Vagina (tissue), 2 donors: ENCODE results near the gene KCNJ15. TPM values are rescaled to one million over a fixed set of nuclear protein-coding genes. Genes with fewer than 3 reads are reported as not detected.

Experiments
- DNase-seq, 2 donors: peaks; one replicate each; pipeline ENCODE4 v3.0.0-alpha.2; 2017; ENCODE audit errors: extremely low spot score in 2 of 2
- H3K27ac ChIP-seq: fragments of 200-600 bp; sonication (generic); one replicate; pipeline ENCODE4 v1.5.1; 2019
- H3K27me3 ChIP-seq: fragments of 200-600 bp; sonication (generic); one replicate; pipeline ENCODE4 v1.5.1; 2019
- H3K36me3 ChIP-seq, 2 donors: fragments of 200-600 bp; sonication (generic); one replicate each; pipeline ENCODE4 v1.5.1; 2017 to 2019
- H3K4me1 ChIP-seq: fragments of 200-600 bp; sonication (generic); one replicate; pipeline ENCODE4 v1.5.1; 2019
- H3K4me3 ChIP-seq, 2 donors: fragments of 200-600 bp; sonication (generic); 1 replicate in 1 of 2; 2 replicates in 1 of 2; pipeline ENCODE4 v1.5.1; 2016 to 2019
- H3K9me3 ChIP-seq: fragments of 200-600 bp; sonication (generic); one replicate; pipeline ENCODE4 v1.5.1; 2019
- POLR2A ChIP-seq, 2 donors: fragments of 450-650 bp; IDR thresholded peaks; one replicate each; pipeline ENCODE4 v1.6.1; 2017; ENCODE audit warnings: antibody characterized with exemption in 2 of 2, mild to moderate bottlenecking in 2 of 2, moderate library complexity in 2 of 2
- POLR2AphosphoS5 ChIP-seq, 2 donors: sonication (generic); formaldehyde crosslinking; IDR thresholded peaks; one replicate each; pipeline ENCODE4 v1.9.0; 2017; ENCODE audit warnings: antibody characterized with exemption in 2 of 2, mild to moderate bottlenecking in 2 of 2, low read depth in 1 of 2; ENCODE audit not compliant: insufficient read depth in 1 of 2
- intact Hi-C: fragments of 100-400 bp; cut with DNase I; formaldehyde crosslinking; loops from one replicate; pipeline ENCODE4 v1.15.1; 2023
- total RNA-seq: library from RNA; depleted of rRNA; stranded (reverse); fragments of >200 nt; gene quantifications from one replicate; pipeline ENCODE4 v1.2.3, GENCODE V29; 2016
- TF ChIP-seq, protein P1 (sequence below), 3 experiments: fragments of 450-650 bp in 2 of 3; fragments of 200-600 bp in 1 of 3; sonication (generic) in 1 of 3; IDR thresholded peaks; one replicate each; pipeline ENCODE4 v1.5.1; 2017 to 2019; ENCODE audit warnings: antibody characterized with exemption in 3 of 3, mild to moderate bottlenecking in 2 of 3, moderate library complexity in 2 of 3

Gene KCNJ15
- total RNA-seq, 1 donor from 2014 or later = 12.3 TPM

DNA sequence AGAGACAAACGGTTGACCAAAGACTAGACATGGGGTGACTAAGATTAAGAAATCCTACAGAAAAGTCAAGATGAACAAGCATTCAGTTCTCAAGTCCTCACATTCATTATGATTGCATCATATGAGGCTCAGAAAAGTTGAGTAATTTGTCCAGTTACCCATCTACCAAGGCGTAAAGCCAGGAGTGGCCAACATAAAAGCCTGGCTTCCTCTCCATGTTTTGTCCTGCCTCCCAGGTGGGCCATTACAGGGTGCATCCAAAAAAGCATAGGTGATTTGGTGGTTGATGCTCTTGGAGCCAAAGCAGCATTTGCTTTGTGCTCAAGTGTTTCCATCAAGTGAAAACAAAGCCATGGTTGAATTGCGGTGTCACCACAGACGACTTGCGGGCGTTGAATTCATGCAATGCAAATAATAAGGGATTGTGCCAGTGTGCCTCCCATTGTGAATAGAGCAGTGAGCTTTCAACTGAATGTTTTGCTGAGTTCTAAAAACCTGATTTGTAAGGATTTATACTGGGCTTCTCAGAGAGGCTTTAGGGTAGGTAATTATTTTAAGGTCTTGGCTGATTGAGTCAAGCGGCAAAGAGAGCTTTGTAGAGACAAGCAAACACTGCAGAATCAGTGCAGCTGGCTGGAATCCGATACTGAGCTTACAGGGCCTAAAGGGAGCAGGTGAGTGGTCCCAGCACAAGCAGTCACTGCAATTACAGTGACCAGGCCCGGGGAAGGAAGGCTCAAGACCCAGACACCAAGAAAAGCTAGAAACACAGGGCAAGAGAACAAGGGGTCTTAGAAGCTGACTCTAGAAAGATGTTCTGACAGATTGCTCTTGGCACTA, 54.1 kb downstream of the KCNJ15 start:
- H3K36me3 ChIP-seq = no peaks in the 10 kb centered on the region
- intact Hi-C loops = no loop called here
- no peak for DNase-seq
- TF ChIP-seq, protein P1, sequence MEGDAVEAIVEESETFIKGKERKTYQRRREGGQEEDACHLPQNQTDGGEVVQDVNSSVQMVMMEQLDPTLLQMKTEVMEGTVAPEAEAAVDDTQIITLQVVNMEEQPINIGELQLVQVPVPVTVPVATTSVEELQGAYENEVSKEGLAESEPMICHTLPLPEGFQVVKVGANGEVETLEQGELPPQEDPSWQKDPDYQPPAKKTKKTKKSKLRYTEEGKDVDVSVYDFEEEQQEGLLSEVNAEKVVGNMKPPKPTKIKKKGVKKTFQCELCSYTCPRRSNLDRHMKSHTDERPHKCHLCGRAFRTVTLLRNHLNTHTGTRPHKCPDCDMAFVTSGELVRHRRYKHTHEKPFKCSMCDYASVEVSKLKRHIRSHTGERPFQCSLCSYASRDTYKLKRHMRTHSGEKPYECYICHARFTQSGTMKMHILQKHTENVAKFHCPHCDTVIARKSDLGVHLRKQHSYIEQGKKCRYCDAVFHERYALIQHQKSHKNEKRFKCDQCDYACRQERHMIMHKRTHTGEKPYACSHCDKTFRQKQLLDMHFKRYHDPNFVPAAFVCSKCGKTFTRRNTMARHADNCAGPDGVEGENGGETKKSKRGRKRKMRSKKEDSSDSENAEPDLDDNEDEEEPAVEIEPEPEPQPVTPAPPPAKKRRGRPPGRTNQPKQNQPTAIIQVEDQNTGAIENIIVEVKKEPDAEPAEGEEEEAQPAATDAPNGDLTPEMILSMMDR (IDR thresholded peaks at IDR 0.05) = no peak
- no peak for TF ChIP-seq POLR2AphosphoS5 (IDR thresholded peaks at IDR 0.05; ENCODE audit: insufficient read depth in 1 of 2, low read depth in 1 of 2)
- no peak for TF ChIP-seq POLR2A (IDR thresholded peaks at IDR 0.05)
- no peak overlapping the region for H3K27ac ChIP-seq
- no peaks in the 10 kb centered on the region for H3K9me3 ChIP-seq
- no peaks in the 10 kb centered on the region for H3K4me1 ChIP-seq
- H3K27me3 ChIP-seq = no peaks in the 10 kb centered on the region
- no peak overlapping the region for H3K4me3 ChIP-seq

DNA sequence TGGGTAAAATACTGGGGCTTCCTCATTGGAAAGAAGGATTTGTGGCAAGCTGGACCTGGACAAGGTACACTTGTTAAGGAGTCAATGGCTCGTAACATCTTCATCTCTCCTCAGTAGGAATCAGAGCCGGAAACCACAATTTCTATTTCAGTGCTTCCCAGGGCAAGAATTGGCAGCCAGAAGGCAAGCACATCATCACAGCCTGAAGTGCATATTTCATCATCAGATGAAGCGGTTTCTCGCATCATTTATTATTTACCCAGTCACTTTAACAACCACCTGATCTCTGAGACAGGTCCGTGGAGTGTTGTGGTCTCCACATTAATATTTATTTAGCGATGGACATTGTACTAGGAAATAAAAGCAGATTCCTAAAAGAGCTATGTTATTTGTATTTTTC, 55.0 kb downstream of the KCNJ15 start:
- Histone ChIP-seq H3K27me3 (no peaks in the 10 kb centered on the region), H3K36me3 (no peaks in the 10 kb centered on the region), H3K4me1 (no peaks in the 10 kb centered on the region), H3K9me3 (no peaks in the 10 kb centered on the region), H3K27ac (no peak overlapping the region), H3K4me3 (no peak overlapping the region)
- no peak for TF ChIP-seq POLR2A (IDR thresholded peaks at IDR 0.05)
- no peak for TF ChIP-seq POLR2AphosphoS5 (IDR thresholded peaks at IDR 0.05; ENCODE audit: insufficient read depth in 1 of 2, low read depth in 1 of 2)
- TF ChIP-seq, protein P1 (IDR thresholded peaks at IDR 0.05) = no peak
- DNase-seq = no peak
- intact Hi-C loops = no loop called here

DNA sequence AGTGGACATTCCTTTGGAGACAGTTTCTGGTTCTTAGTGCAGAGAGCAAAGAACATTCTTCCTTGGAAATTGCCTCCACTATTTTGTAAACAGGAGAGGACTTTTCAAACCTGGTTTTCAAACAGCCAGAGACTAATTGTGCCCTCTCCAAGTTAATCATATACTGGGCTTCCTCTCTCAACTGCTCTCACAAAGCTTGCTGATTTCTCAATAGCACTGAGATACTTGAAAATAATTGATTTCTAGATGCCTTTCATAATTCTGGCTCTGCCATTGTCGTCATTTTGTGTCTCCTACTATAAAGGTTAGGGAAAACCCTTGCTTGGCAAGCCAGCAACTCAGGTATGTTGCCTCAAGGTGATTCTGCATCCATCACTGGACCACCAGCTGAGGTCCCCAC, 56.0 kb downstream of the KCNJ15 start:
- H3K36me3 ChIP-seq = no peaks in the 10 kb centered on the region
- no peaks in the 10 kb centered on the region for H3K9me3 ChIP-seq
- no peak overlapping the region for H3K27ac ChIP-seq
- DNase-seq = no peak
- H3K4me1 ChIP-seq = no peaks in the 10 kb centered on the region
- no peaks in the 10 kb centered on the region for H3K27me3 ChIP-seq
- intact Hi-C loops = no loop called here
- H3K4me3 ChIP-seq = no peak overlapping the region
- TF ChIP-seq, protein P1 (IDR thresholded peaks at IDR 0.05) = no peak
- no peak for TF ChIP-seq POLR2AphosphoS5 (IDR thresholded peaks at IDR 0.05; ENCODE audit: insufficient read depth in 1 of 2, low read depth in 1 of 2)
- no peak for TF ChIP-seq POLR2A (IDR thresholded peaks at IDR 0.05)

DNA sequence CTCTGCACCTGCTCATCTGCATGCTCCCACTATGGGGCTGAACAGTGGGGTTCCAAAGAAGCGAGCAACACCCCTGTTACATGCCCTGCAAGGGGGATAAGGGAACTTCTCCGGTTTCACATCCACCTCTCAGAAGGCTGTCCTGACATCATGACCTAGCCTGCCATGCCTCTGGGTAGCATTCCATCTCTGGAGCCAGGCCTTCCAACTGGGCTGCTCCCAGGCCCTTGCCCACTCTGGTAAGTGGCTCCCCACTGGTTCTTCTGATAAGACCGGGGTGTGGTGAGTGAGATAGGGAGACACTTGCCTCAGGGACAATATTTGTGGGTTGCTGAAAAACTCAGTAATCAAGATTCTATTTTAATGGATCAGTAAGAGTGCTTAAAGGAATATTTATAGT, 57.8 kb downstream of the KCNJ15 start:
- intact Hi-C loops = no loop called here

More for the DNA sequence above, 57.8 kb downstream of the KCNJ15 start:
- H3K4me1 ChIP-seq = no peaks in the 10 kb centered on the region
- TF ChIP-seq POLR2AphosphoS5 (IDR thresholded peaks at IDR 0.05; ENCODE audit: insufficient read depth in 1 of 2, low read depth in 1 of 2) = no peak
- TF ChIP-seq, protein P1 (IDR thresholded peaks at IDR 0.05) = no peak
- no peak for TF ChIP-seq POLR2A (IDR thresholded peaks at IDR 0.05)
- H3K9me3 ChIP-seq = no peaks in the 10 kb centered on the region
- no peak overlapping the region for H3K4me3 ChIP-seq
- no peak overlapping the region for H3K27ac ChIP-seq
- DNase-seq = no peak
- H3K36me3 ChIP-seq = no peaks in the 10 kb centered on the region
- no peaks in the 10 kb centered on the region for H3K27me3 ChIP-seq
